Fibroblast of skin of right quadriceps (primary cell): Measurements from ENCODE around the gene RNF225.
"Not testable (repeated sequence)": the region's sequence is repeated elsewhere in the genome, so short reads cannot be mapped to it uniquely, and the experiment has no call there.

Experiments used
- DNase-seq: peaks from one replicate; pipeline ENCODE4 v3.0.0-alpha.2; 2013

RNF225 gene

DNA sequence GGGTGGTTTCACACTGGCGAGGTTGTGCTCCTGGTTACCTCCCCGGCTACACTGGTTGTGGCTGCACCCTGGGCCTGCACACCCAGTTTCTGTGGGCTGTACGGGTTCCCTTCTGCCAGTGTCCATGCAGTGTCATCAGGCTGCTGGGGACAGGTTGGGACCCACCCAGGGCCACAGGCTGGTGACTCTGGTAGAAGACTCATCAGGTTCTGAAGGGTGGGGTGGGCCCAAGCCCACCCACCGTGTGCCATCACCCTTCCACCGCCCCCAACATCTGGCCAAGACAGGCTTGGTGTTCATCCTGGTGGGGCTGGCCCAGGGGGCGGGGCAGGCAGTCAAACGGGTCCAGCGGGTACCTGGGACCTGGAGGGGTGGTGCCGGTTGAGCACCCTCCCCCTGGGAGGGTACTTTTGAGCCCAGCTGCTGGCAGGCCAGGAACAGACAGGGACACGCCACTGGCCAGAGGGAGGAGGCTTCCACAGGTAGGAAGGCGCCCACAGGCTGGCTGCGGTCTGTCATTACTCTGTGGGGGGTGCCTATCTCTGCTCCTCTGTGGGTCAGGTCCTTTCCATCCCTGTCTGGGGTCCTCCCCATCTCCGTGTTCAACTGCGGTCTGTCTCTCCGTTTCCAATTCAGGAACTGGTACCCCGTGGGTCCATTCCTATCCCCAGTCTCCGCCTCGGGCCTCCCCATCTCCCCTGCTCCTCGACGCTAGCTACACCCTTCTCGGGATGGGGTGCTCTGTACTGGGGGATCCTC lies at the start of gene RNF225:
TSS of gene RNF225 (plus strand) at position 437 of the 759 bp plus-strand sequence. CDS start 434 bp downstream, outside the sequence.
- no peak for DNase-seq

DNA sequence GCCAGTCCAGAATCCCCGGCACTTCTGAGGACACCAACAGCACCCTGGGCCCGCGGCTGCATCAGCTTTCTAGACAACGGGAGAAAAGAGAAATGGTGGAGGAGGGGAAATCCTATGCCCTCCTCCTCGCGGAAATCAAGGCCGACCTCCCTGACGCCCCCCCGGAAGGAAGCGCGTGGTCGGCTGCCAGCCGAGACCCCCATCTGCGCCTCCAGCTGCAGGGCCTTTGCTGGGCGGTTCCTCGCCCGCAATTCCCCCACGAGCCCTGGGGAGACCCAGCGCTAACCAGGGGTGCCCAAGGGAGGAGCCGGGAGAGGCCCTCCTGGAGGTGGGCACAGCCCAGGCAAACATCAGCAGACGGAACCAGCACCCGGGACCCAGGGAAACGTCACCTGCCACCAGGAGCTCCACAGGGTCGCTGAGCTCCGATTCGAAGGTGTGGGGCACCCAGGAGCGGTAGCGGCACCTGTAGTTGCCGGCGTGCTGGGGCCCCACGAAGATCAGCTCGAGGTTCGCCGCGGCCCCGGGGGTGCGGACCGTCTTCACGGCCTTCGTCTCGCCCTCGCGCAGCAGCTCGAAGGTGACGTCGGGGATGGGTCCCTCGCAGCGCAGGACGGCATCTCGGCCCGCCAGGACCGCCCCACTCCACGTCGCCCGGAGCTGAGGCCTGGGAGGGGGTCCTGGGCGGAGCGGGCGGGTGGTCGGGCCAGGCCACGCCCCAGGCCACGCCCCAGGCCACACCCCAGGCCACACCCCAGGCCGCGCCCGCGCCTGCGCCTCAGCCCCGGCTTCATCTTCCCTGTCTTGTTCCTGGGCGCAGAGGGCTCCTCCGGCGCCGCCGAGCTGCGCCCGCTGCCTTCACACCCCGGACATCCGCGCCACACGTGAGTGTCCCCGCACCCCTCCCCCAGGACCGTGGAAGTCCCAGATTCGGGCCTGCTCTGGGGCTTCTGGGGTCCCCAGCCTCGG lies 48.2 kb upstream of the RNF225 start:
- DNase-seq = peak; percentile 74

DNA sequence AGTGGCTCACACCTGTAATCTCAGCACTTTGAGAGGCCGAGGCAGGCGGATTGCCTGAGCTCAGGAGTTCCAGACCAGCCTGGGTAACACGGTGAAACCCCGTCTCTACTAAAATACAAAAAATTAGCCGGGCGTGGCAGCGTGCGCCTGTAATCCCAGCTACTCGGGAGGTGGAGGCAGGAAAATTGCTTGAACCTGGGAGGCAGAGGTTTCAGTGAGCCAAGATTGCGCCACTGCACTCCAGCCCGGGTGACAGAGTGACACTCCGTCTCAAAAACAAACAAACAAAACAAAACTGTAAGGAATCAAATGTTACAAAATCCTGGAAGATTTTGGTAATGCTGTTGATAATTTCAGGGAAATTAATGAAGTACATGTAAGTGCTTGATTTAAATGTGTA lies 47.4 kb upstream of the RNF225 start:
- not testable (repeated sequence) for DNase-seq

DNA sequence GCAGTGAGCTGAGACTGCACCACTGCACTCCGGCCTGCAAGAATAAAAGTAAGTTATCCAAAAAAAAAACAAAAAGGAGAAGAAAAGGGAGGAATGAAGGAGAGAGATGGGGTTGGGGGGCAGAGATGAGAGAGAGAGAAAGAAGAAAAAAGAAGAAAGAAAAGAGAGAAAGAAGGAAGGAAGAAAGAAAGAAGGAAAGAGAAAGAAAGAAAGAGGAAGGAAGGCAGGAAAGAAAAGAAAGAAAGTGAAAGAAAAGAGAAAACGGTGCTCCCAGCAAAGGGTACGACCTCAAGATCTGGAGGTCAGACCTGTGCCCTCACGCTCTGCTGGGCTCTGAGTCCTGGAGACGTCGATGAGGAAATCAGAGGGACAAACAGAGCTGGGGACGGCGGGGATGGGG lies 45.9 kb upstream of the RNF225 start:
- DNase-seq = no peak

DNA sequence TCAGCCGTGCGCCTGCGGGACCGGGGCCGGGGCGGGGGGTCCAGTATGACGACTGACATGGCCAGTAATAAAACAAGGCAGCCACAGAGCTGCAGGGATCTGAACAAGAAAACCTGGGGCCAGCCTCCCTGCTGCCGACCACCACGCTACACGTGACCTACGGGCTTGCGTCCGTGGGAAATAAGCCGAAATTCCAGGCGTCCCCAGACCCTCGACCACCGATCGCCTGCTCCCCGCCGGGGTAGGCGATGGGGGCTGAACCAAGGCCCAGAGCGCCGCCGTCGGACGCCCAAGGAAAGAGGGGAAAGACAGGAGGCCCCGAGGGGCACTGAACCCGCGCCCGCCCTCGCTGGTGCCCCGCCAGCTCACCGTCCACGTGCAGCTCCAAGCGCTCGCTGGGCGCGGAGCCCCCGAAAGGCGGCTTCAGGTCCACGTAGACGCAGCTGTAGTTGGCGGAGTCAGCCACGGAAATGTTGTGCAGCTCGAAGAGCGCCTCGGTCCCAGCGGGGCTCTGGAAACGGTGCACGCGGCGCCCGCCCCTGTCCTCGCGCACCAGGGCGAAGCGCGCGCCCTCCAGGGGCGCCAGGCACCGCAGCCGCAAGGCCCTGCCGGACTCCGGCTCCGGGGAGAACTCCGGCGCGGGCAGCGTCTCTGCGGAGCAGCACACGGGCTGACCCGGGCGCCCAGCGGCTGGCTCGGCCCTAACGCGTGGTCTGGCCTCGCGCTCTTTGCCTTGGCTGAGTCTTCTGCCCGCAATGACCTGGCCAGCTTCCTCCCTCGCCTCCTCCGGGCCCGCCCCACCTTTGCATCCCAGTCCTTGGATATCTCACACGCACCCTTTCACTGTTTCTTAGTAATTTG lies 45.2 kb upstream of the RNF225 start:
- no peak for DNase-seq

DNA sequence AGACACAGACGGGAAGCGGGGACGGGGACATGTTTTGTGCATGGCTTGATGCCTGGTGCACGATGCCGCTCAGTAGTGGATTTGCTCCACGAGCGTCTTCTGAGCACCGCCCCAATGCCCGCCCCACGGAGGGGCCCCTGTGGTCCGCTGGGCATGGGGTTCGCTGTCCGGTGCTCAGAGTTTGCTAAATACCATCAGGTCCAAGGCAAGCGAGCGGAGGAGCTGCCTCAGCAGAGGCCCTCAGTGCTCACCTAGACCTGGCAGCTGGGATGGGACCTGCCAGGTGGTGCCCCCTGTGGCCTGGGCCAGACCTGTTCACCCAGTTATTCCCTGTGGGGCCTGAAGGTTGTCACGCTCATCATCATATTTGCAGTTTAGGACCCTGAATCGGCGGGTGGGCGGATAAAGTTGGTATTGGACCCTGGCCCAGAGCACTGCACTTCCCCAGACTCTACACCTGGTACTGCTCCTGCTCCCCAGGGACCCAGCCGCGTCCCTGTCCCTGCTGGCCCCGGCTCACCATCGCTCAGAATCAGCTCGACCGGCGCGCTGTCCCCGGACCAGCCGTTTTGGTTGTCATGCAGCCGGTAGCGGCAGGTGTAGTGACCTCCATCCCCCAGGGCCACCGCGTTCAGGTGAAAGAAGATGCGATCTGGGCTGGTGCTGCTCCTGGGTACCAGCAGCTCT lies 44.4 kb upstream of the RNF225 start:
- DNase-seq = no peak

DNA sequence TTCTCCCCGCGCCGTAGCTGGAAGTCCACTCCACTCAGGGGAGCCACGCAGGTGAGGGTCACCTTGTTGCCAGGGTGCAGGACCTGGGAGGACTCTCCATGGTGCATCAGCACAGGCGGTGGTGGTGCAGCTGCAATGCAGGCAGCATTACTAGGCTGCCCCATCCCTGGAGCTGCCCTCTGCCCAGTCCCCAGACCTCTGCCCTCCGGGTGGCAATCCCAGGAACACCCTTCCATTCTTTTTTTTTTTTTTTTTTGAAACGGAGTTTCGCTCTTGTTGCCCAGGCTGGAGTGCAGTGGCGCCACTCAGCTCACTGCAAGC lies 43.9 kb upstream of the RNF225 start:
- DNase-seq = no peak

DNA sequence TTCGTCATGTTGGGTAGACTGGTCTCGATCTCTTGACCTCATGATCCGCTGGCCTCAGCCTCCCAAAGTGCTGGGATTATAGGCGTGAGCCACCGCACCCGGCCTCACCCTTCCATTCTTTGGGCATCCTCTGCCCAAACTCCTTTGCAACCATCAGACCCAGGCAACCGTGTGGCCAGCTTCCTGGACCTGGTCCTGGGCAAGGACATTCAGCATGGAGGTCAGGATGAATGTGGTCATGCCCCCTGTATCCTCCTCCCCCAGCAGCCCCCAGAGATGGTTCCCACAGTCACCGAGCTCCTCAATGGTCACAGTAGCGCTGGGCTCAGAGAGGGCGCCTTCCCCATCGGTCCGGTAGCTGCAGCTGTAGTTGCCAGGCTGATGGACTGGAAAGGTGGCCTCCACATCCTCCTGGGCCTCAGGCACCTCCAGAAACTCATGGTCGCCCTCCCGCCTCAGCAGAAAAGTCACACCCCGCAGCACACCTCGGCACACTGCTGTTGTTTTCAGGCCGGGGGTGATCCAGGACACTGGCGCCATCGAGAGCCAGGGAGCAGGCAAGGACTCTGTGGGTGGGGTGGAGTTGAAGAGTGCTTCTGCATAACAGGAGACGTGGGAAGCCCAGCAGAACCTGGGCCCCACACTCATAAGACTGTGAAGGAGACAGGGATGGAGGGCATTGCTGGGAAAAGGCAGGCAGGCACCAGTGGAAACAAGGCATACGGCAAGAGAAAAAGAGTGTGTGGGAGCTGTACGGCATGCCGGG lies 43.3 kb upstream of the RNF225 start:
- DNase-seq = no peak

DNA sequence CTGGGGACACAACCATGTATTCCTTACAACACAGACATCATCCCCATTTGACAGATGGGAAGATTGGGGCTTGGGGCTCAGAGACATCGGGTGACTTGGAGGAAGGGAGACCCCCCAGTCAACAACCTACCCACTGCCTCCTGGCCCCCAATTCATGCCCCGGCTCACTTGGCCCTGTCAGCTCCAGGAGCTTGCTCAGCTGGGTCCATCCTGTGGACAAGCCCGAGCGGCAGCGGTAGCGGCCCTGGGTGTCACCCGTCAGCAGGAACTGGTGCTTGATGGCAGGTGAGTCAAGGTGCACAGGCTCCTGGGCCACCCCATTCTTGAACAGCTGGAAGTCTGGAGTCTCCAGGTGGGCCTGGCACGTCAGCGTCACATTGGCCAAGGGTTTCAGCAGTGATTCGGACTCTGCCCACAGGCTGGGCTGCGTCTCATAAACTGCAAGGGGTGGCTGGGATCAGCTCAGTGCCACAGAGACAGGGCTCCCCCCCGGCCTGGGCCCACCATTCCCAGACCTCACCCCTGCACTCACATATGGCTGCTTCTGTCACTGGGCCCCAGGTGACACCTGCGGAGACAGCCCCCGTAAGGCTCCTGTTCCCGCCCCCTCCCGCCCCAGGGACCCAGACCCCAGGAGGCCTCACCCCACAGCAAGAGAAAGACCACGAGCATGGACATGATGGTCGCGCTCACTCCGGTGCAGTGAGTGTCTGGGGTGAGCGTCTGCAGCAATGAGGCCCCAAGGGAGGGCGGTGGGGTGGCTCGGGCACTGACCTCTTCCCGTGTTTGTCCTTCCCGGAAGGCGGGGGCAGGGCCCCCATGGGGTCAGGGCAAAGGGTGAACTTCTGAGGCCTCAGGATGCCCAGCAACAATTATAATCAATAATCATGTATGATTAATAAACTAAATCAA lies 42.4 kb upstream of the RNF225 start, which contains the start of gene A1BG:
TSS of gene A1BG (minus strand) at position 733 of the 912 bp plus-strand sequence. CDS start at position 678, 55 bp downstream.
- DNase-seq = no peak

DNA sequence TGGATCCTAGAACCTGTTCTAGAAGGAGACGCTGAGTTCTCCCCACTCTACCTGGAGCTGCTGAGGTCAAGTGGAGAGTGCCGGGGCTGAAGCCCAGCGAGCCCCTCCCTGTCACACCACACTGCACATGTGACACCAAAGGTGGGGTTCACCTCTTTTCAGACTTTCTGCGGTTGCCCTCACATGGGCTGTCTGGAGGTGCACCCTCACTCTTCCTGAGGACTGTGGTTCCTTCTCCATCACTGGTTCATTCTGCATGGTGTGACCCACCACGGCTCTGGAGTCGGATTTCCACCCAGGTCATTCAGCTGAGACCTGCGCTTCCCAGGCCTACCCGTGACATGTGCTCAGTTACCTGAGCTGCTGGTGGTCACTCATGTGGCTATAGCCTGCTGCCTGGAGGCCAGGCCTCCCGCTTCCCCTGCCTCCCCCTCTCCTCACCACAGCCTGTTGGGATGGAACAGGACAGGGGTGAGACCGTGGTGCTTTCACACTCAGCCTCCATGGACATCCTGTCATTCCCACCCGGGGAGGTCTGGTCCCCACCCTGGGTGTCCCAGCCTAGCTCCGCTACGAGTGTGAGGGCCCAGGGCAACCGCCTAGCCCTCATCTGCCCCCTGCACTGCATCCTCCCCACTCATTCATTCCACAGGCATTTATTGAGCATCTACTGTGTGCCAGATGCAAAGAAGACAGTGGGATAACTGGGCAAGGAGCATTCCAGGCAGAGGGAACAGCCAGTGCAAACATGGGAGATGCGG lies 41.6 kb upstream of the RNF225 start:
- no peak for DNase-seq

DNA sequence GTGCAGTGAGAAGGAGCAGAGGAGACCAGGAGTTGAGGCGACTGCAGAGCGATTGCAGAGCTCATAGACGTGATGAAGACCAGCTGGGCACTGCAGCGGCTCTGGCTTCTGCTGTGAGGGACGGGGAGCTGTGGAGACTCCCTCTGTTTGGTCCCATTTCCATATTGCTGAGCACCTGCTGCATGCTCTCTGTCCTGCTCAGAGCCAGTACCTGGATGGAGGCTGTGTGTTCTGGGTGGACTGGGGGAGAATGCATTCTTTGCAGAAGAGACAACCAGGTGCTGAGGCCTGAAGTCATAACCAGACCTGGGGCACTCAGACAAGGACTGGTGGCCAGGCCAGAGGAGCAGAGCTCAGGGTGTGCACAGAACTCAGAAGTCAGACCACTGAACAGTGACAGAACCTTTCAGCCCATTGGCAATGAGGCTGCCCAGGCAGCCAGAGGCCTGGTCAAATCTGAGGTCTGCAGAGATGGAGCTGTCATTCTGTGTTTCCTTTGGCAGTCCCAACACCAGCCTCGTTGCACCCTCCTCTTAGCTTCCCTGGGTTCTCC lies 40.9 kb upstream of the RNF225 start:
- DNase-seq = no peak

DNA sequence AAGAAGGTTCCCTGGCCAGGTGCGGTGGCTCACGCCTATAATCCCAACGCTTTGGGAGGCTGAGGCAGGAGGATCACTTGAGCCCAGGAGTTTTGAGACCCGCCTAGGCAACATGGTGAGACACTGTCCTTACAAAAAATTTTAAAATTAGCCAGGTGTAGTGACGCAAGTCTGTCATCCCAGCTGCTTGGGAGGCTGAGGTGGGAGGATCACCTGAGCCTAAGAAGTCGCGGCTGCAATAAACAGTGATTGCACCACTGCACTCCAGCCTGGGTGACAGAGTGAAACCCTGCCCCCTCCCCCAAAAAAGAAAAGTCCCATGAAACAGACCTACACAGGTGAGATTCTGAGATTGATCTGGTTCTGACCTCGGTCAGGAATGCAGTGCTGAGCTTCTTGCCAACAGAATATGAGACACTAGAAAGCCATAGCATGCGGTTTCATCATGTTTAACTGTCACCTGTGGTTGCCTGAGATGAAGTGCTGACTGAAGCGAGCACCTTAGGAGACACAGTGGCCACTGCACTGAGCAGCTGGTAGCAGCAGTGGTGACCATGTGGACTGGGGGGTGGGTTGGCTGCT lies 40.1 kb upstream of the RNF225 start:
- DNase-seq = no peak

DNA sequence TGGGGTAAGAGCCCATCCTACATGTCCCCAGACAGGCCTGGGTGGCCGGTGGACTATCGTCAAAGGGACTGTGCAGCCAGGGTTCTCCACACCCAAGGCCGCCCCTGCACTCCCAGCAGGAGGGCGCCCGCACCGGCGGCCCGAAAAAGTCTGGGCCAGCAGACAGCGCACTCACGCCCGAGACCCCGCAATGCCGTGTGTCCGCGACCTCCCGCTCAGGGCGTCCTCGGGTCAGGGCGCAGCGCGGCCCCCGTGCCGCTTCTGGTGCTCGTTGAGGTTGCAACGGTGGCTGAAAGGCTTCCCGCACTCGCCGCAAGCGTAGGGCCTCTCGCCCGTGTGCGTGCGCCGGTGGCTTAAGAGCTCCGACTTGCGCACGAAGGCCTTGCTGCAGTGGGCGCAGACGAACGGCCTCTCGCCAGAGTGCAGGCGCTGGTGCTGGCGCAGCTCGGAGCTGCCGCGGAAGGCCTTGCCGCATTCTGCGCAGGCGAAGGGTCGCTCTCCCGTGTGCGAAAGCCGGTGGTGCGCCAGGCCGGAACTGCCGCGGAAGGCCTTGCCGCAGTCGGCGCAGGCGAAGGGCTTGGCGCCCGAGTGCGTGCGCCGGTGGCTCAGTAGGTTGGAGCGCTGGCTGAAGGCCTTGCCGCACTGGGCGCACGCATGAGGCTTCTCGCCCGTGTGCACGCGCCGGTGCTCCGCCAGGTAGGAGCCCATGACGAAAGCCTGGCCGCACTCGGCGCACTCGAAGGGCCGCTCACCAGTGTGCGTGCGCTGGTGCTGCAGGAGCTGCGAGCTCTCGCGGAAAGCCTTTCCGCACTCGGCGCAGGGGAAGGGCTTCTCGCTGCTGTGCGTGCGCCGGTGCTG lies 39.3 kb upstream of the RNF225 start:
- peak; percentile 45 for DNase-seq

DNA sequence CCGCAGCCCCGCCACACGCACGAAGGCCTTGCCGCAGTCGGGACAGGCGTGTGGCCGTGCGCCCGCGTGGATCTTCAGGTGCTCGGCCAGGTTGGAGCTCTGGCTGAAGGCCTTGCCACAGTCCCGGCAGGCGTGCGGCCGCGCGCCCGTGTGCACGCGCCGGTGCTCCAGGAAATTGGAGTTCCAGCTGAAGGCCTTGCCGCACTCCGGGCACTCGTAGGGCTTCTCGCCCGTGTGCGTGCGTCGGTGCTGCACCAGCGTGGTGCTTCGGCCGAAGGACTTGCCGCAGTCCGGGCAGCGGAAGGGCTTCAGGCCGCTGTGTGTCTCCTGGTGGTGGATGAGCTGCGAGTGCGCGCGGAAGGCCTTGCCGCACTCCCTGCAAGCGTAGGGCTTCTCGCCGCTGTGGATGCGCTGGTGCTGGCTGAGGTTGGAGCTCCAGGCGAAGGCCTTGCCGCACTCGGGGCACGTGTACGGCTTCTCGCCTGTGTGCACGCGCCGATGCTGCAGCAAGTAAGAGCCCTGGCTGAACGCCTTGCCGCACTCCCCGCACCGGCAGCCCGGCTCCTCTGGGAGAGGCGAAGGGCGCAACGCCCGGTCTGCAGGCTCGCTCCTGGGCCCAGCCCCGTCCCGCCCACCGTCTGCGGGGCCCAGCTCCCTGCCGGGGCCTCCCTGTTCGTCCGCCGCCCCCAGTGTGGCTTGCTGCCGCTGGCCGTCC lies 38.5 kb upstream of the RNF225 start:
- peak; percentile 31 for DNase-seq

DNA sequence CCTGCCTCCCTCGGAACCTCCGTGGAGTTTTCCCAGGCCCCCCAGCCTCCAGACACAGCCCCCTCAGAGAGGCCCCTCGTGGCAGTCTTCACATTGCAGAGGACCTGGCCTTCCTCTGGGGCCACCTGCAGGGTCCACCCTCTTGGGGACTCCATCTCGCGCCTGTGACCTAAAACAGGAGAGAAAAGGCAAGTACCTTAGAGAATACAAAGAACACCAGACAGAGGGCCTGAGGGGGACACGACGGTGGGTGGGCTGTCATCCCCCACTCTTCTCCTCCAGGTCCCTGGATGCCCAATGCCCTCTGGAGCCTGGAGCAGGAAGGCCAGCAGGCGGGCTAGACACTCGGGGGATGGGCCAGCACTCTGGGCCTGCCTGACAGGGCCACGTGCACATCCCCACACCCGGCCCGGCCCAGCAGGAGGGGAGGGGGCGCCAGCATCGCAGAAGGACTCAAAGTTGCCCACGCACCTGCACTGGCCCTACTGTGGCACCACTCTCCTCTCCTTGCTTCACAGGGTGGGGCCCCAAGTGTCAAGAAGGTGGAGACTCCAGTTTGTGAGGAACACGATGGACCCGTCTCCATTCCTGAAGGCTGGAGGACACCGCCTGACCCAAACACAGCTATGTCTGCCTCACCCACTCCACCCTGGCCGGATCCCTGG lies 37.8 kb upstream of the RNF225 start:
- DNase-seq = no peak

DNA sequence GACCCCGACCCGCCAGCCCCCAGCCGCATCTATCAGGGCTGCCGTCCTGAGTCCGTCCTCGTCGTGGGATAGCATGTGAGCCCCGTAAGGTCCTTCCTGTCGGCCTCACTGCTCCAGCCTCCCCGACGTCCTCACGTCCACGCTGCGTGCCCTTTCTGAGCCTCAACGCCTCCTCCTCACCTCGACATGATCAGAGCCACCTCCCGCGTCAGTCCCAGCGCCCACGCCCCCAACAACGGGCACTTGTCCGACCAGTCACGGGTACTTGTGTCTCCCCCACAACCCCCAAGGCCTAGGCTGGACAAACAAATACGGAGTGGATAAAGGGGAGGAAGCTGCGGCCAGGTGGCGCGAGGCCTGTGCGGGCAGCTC lies 33.6 kb upstream of the RNF225 start:
- peak; percentile 45 for DNase-seq
